ENCODE measurements around the gene BRF1. TPM values are rescaled to one million over a fixed set of nuclear protein-coding genes. Genes with fewer than 3 reads are reported as not detected.

BRF1 gene
- total RNA-seq, 1 experiment from 2014 or later: 41.8 TPM

DNA sequence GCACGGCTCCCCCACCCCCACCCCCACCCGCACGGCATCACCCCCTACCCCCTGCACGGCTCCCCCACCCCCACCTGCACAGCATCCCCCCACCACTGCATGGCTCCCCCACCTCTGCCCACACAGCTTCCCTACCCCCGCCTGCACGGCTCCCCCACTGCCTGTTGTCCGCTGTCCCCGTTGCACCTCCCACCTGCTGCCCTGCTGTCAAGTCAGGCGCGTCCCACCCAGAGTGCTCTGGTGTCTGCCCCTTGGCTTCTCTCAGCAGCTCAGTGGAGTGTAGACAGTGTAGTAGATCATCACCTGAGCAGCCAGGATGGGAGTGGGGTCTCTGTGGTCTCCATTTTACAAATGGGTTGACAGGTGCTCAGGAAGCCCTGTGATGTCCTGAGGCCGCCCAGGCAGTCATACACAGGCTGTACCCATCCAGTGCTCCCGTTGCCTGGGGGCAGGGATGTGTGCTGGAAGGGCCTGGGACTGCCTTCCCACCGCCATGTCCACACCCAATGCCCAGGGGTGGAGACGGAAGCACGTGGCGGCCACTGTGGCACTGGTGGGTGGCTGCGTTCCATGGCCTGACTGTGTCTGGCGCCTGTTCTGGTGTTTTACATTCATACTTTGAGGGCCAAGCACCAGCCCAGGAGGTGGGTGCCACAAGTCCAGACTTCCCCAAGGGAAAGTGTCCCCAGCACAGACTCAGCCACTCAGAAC is 46.2 kb upstream of the BRF1 start:
- H3K27ac ChIP-seq (ENCODE audit: low read depth, low read length, poor library complexity, severe bottlenecking): no peak overlapping the region
- H3K9me3 ChIP-seq (ENCODE audit: low read depth, low read length, poor library complexity, severe bottlenecking): peaks cover 4% of the 10 kb centered on the region
- ChIA-PET CTCF (no interaction called here), POLR2A (ENCODE audit: low non-redundant PET) (interaction anchor here (0.6 kb wide), 1 partner anchor 306 kb away, joined by 3 read pairs; no protein-coding TSS in a partner anchor)
- no peaks in the 10 kb centered on the region for H3K27me3 ChIP-seq (replicated peaks; ENCODE audit: insufficient read depth, low read depth, low read length, poor library complexity)
- no peaks in the 10 kb centered on the region for H3K36me3 ChIP-seq (ENCODE audit: insufficient read depth, low read length, poor library complexity, severe bottlenecking)
- H3K4me1 ChIP-seq (ENCODE audit: insufficient read depth, low read length, poor library complexity, severe bottlenecking): peaks cover 4% of the 10 kb centered on the region
- BruUV-seq (replicated peaks): no TSS peak
- no peak for DNase-seq (ENCODE audit: low spot score)
- intact Hi-C loops (cut with micrococcal nuclease; ENCODE audit: unreplicated experiment): no loop called here
- no peak overlapping the region for H3K4me3 ChIP-seq (ENCODE audit: low read depth, low read length, poor library complexity, severe bottlenecking)
- TF ChIP-seq CTCF (conservative IDR thresholded peaks at IDR 0.05; ENCODE audit: low read depth, low read length): no peak
- no peak for TF ChIP-seq EZH2 (IDR thresholded peaks at IDR 0.05; ENCODE audit: borderline replicate concordance, low read depth, low read length, poor library complexity, severe bottlenecking)

DNA sequence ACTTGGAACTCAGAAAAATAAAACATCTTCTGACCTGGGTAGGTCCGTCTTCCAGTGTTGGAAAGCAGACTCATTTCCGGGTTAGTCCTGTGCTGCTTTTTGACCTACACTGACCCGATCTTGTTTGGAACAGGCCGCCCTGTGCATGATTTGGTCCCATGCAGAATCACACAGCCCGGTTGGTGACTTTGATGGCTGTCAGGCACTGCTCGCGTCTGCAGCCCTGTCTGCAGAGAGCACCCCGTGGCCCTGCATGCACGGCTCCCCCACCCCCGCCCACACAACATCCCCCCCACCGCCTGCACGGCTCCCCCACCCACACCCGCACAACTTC is 45.4 kb upstream of the BRF1 start:
- CTCF ChIA-PET: no interaction called here
- POLR2A ChIA-PET (ENCODE audit: low non-redundant PET): no interaction called here
- TF ChIP-seq CTCF (conservative IDR thresholded peaks at IDR 0.05; ENCODE audit: low read depth, low read length): no peak
- H3K9me3 ChIP-seq (ENCODE audit: low read depth, low read length, poor library complexity, severe bottlenecking): peaks cover 4% of the 10 kb centered on the region
- no TSS peak for BruUV-seq (replicated peaks)
- no peak overlapping the region for H3K27ac ChIP-seq (ENCODE audit: low read depth, low read length, poor library complexity, severe bottlenecking)
- DNase-seq (ENCODE audit: low spot score): no peak
- H3K36me3 ChIP-seq (ENCODE audit: insufficient read depth, low read length, poor library complexity, severe bottlenecking): no peaks in the 10 kb centered on the region
- intact Hi-C loops (cut with micrococcal nuclease; ENCODE audit: unreplicated experiment): no loop called here
- no peak overlapping the region for H3K4me3 ChIP-seq (ENCODE audit: low read depth, low read length, poor library complexity, severe bottlenecking)
- no peaks in the 10 kb centered on the region for H3K4me1 ChIP-seq (ENCODE audit: insufficient read depth, low read length, poor library complexity, severe bottlenecking)
- no peaks in the 10 kb centered on the region for H3K27me3 ChIP-seq (replicated peaks; ENCODE audit: insufficient read depth, low read depth, low read length, poor library complexity)

- CTCF ChIA-PET: no interaction called here
- no TSS peak for BruUV-seq (replicated peaks)
- no peak overlapping the region for H3K4me3 ChIP-seq (ENCODE audit: low read depth, low read length, poor library complexity, severe bottlenecking)
- peak; percentile 40 for DNase-seq (ENCODE audit: low spot score)
- H3K4me1 ChIP-seq (ENCODE audit: insufficient read depth, low read length, poor library complexity, severe bottlenecking): no peaks in the 10 kb centered on the region
- H3K27ac ChIP-seq (ENCODE audit: low read depth, low read length, poor library complexity, severe bottlenecking): no peak overlapping the region
- no peaks in the 10 kb centered on the region for H3K36me3 ChIP-seq (ENCODE audit: insufficient read depth, low read length, poor library complexity, severe bottlenecking)
- no peaks in the 10 kb centered on the region for H3K27me3 ChIP-seq (replicated peaks; ENCODE audit: insufficient read depth, low read depth, low read length, poor library complexity)
- intact Hi-C loops (cut with micrococcal nuclease; ENCODE audit: unreplicated experiment): no loop called here
- POLR2A ChIA-PET (ENCODE audit: low non-redundant PET): no interaction called here
- TF ChIP-seq EZH2 (IDR thresholded peaks at IDR 0.05; ENCODE audit: borderline replicate concordance, low read depth, low read length, poor library complexity, severe bottlenecking): no peak
- TF ChIP-seq CTCF (conservative IDR thresholded peaks at IDR 0.05; ENCODE audit: low read depth, low read length): no peak
- peaks cover 4% of the 10 kb centered on the region for H3K9me3 ChIP-seq (ENCODE audit: low read depth, low read length, poor library complexity, severe bottlenecking)
Observed at GRCh38 chr14:105343194-105343593, 42.4 kb upstream of the BRF1 start.

All from A673 (cell line).